WTC11 (cell line): ENCODE data around the gene TSPO. TPM values are rescaled to one million over a fixed set of nuclear protein-coding genes. Genes with fewer than 3 reads are reported as not detected.
A peak's percentile ranks its signal among the peaks of the same experiment; 100 is the strongest.

Source experiments
- ATAC-seq: fragments of 200-7000 bp; cut with Tn5 transposase; 2 replicates; pipeline ENCODE4 v1.10.0; 2021; ENCODE audit warnings: mild to moderate bottlenecking, moderate library complexity
- CTCF ChIA-PET: fragments of 300-600 bp; sonication (Branson Sonifier 250); formaldehyde crosslinking; loops from one replicate; lab custom pipeline; 2021; ENCODE audit warnings: antibody characterized with exemption; lab: Charles Lee
- POLR2A ChIA-PET: fragments of 350-600 bp; sonication (Branson Sonifier 250); formaldehyde crosslinking; loops from one replicate; lab custom pipeline; 2021; ENCODE audit warnings: antibody characterized with exemption; lab: Charles Lee
- DNase-seq: peaks from one replicate; pipeline ENCODE4 v3.0.0; 2021; ENCODE audit warnings: low spot score
- H3K27ac Mint-ChIP-seq: 2 replicates; pipeline ENCODE4 v1.8.0; 2021; ENCODE audit warnings: mixed read lengths
- H3K27me3 Mint-ChIP-seq: 2 replicates; pipeline ENCODE4 v1.8.0; 2021; ENCODE audit warnings: low read depth, mild to moderate bottlenecking, moderate library complexity, mixed read lengths
- H3K36me3 Mint-ChIP-seq: 2 replicates; pipeline ENCODE4 v1.8.0; 2021; ENCODE audit warnings: mixed read lengths
- H3K4me1 Mint-ChIP-seq: 2 replicates; pipeline ENCODE4 v1.8.0; 2022; ENCODE audit warnings: mixed read lengths
- H3K4me3 Mint-ChIP-seq: 2 replicates; pipeline ENCODE4 v1.8.0; 2021; ENCODE audit warnings: mild to moderate bottlenecking, moderate library complexity, mixed read lengths
- H3K9me3 Mint-ChIP-seq: 2 replicates; pipeline ENCODE4 v1.8.0; 2021; ENCODE audit warnings: mixed read lengths
- ARID4B ChIP-seq: sonication (generic); formaldehyde crosslinking; IDR thresholded peaks from 2 replicates; pipeline ENCODE4 v1.8.0; 2023; ENCODE audit warnings: missing genetic modification reagents, mild to moderate bottlenecking, borderline replicate concordance
- FOXP1 ChIP-seq: sonication (generic); formaldehyde crosslinking; IDR thresholded peaks from 2 replicates; pipeline ENCODE4 v1.8.0; 2022; ENCODE audit warnings: missing genetic modification reagents, mild to moderate bottlenecking, moderate library complexity, borderline replicate concordance
- GTF2I ChIP-seq: fragments of 250-450 bp; sonication (Bioruptor Pico); conservative IDR thresholded peaks from 2 replicates; pipeline ENCODE4 v1.4.0; 2021; ENCODE audit warnings: mild to moderate bottlenecking
- HMGA2 ChIP-seq: fragments of 250-450 bp; sonication (Bioruptor Pico); IDR thresholded peaks from 2 replicates; pipeline ENCODE4 v1.4.0; 2021; ENCODE audit warnings: mild to moderate bottlenecking, moderate library complexity
- MYBL2 ChIP-seq: sonication (generic); formaldehyde crosslinking; IDR thresholded peaks from 2 replicates; pipeline ENCODE4 v1.8.1; 2023; ENCODE audit warnings: mild to moderate bottlenecking, moderate library complexity, missing genetic modification reagents
- PRRX2 ChIP-seq: fragments of 250-450 bp; sonication (Bioruptor Pico); IDR thresholded peaks from 2 replicates; pipeline ENCODE4 v1.8.0; 2021; ENCODE audit warnings: mild to moderate bottlenecking
- TCF7 ChIP-seq: sonication (generic); formaldehyde crosslinking; IDR thresholded peaks from 2 replicates; pipeline ENCODE4 v1.8.0; 2022; ENCODE audit warnings: mild to moderate bottlenecking, low read depth, missing genetic modification reagents, moderate library complexity
- TEAD1 ChIP-seq: sonication (generic); formaldehyde crosslinking; IDR thresholded peaks from 2 replicates; pipeline ENCODE4 v1.8.0; 2022; ENCODE audit warnings: mild to moderate bottlenecking, missing genetic modification reagents
- TEAD4 ChIP-seq: sonication (generic); formaldehyde crosslinking; IDR thresholded peaks from 2 replicates; pipeline ENCODE4 v1.8.0; 2022; ENCODE audit warnings: mild to moderate bottlenecking, missing genetic modification reagents
- ZNF317 ChIP-seq: sonication (generic); formaldehyde crosslinking; IDR thresholded peaks from 2 replicates; pipeline ENCODE4 v1.8.1; 2023; ENCODE audit warnings: low read depth, mild to moderate bottlenecking, moderate library complexity, missing genetic modification reagents, borderline replicate concordance
- ZNF416 ChIP-seq: fragments of 250-450 bp; sonication (Bioruptor Pico); IDR thresholded peaks from 2 replicates; pipeline ENCODE4 v1.9.0; 2021; ENCODE audit warnings: mild to moderate bottlenecking, inconsistent platforms
- ZNF532 ChIP-seq: fragments of 250-450 bp; sonication (Bioruptor Pico); IDR thresholded peaks from 2 replicates; pipeline ENCODE4 v1.9.0; 2021; ENCODE audit warnings: mild to moderate bottlenecking, borderline replicate concordance
- total RNA-seq: library from RNA; stranded (reverse); gene quantifications from 3 replicates; pipeline ENCODE4 v1.2.3, GENCODE V29; 2021
- TF ChIP-seq, protein P1 (sequence below): sonication (generic); formaldehyde crosslinking; IDR thresholded peaks from 2 replicates; pipeline ENCODE4 v1.8.0; 2022; ENCODE audit warnings: mild to moderate bottlenecking, missing genetic modification reagents
- TF ChIP-seq, protein P2 (sequence below): sonication (generic); formaldehyde crosslinking; IDR thresholded peaks from 2 replicates; pipeline ENCODE4 v1.8.1; 2023; ENCODE audit warnings: mild to moderate bottlenecking, moderate library complexity, missing genetic modification reagents
- TF ChIP-seq, protein P3 (sequence below): sonication (generic); formaldehyde crosslinking; IDR thresholded peaks from 2 replicates; pipeline ENCODE4 v1.8.1; 2022; ENCODE audit warnings: low read depth, missing genetic modification reagents, borderline replicate concordance

Gene TSPO
- total RNA-seq, 1 experiment from 2014 or later: 21.9 TPM

GRCh38 chr22:43150731-43151206 is 590 bp upstream of the TSPO start:
- H3K27ac Mint-ChIP-seq: no peak overlapping the region
- H3K27me3 Mint-ChIP-seq: peaks cover 14% of the 10 kb centered on the region
- no peaks in the 10 kb centered on the region for H3K9me3 Mint-ChIP-seq
- peaks cover 8% of the 10 kb centered on the region for H3K4me1 Mint-ChIP-seq
- peak overlapping the region; percentile 88 for H3K4me3 Mint-ChIP-seq
- ATAC-seq: no peak
- ChIA-PET CTCF (interaction anchor here (0.5 kb wide), 1 partner anchor 110 kb away, joined by 4 read pairs; no protein-coding TSS in a partner anchor), POLR2A (no interaction called here)
- H3K36me3 Mint-ChIP-seq: no peaks in the 10 kb centered on the region
- no peak for DNase-seq
- peak; percentile 51; the same call in 1 of the 2 replicates for TF ChIP-seq FOXP1 (CRISPR knock-in tag)
- TF ChIP-seq ZNF317 (CRISPR knock-in tag): no peak
- no peak for TF ChIP-seq HMGA2 (CRISPR knock-in tag)
- peak; percentile 93 for TF ChIP-seq GTF2I
- 0 out of 2 replicates have a peak, but pooled peaks have one; percentile 29 for TF ChIP-seq TCF7 (CRISPR knock-in tag)
- no peak for TF ChIP-seq ZNF532 (CRISPR knock-in tag)

GRCh38 chr22:43152003-43152356 is 621 bp downstream of the TSPO start:
- ATAC-seq (peak; percentile 16), DNase-seq (no peak)
- TF ChIP-seq ARID4B (CRISPR knock-in tag): 0 out of 2 replicates have a peak, but pooled peaks have one; percentile 11
- TF ChIP-seq PRRX2 (CRISPR knock-in tag): no peak
- TF ChIP-seq TEAD4: no peak
- no peak for TF ChIP-seq ZNF416
- TF ChIP-seq ZNF317 (CRISPR knock-in tag): no peak
- TF ChIP-seq, protein P1, sequence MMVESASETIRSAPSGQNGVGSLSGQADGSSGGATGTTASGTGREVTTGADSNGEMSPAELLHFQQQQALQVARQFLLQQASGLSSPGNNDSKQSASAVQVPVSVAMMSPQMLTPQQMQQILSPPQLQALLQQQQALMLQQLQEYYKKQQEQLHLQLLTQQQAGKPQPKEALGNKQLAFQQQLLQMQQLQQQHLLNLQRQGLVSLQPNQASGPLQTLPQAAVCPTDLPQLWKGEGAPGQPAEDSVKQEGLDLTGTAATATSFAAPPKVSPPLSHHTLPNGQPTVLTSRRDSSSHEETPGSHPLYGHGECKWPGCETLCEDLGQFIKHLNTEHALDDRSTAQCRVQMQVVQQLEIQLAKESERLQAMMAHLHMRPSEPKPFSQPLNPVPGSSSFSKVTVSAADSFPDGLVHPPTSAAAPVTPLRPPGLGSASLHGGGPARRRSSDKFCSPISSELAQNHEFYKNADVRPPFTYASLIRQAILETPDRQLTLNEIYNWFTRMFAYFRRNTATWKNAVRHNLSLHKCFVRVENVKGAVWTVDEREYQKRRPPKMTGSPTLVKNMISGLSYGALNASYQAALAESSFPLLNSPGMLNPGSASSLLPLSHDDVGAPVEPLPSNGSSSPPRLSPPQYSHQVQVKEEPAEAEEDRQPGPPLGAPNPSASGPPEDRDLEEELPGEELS (CRISPR knock-in tag): no peak
- TF ChIP-seq TEAD1: no peak
- TF ChIP-seq, protein P2, sequence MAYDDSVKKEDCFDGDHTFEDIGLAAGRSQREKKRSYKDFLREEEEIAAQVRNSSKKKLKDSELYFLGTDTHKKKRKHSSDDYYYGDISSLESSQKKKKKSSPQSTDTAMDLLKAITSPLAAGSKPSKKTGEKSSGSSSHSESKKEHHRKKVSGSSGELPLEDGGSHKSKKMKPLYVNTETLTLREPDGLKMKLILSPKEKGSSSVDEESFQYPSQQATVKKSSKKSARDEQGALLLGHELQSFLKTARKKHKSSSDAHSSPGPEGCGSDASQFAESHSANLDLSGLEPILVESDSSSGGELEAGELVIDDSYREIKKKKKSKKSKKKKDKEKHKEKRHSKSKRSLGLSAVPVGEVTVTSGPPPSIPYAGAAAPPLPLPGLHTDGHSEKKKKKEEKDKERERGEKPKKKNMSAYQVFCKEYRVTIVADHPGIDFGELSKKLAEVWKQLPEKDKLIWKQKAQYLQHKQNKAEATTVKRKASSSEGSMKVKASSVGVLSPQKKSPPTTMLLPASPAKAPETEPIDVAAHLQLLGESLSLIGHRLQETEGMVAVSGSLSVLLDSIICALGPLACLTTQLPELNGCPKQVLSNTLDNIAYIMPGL: peak; percentile 41; the same call in 1 of the 2 replicates
- TF ChIP-seq, protein P3, sequence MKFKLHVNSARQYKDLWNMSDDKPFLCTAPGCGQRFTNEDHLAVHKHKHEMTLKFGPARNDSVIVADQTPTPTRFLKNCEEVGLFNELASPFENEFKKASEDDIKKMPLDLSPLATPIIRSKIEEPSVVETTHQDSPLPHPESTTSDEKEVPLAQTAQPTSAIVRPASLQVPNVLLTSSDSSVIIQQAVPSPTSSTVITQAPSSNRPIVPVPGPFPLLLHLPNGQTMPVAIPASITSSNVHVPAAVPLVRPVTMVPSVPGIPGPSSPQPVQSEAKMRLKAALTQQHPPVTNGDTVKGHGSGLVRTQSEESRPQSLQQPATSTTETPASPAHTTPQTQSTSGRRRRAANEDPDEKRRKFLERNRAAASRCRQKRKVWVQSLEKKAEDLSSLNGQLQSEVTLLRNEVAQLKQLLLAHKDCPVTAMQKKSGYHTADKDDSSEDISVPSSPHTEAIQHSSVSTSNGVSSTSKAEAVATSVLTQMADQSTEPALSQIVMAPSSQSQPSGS (CRISPR knock-in tag): no peak
- no peak for TF ChIP-seq MYBL2
- POLR2A ChIA-PET: no interaction called here
- CTCF ChIA-PET: no interaction called here
- peak overlapping the region; percentile 49 for H3K4me3 Mint-ChIP-seq
- H3K27me3 Mint-ChIP-seq: peaks cover 14% of the 10 kb centered on the region
- H3K36me3 Mint-ChIP-seq: no peaks in the 10 kb centered on the region
- H3K4me1 Mint-ChIP-seq: peaks cover 8% of the 10 kb centered on the region
- H3K9me3 Mint-ChIP-seq: no peaks in the 10 kb centered on the region
- no peak overlapping the region for H3K27ac Mint-ChIP-seq
